Body of pancreas (tissue), 4 donors: ENCODE data around the gene SYNPO2.

ENCODE experiments used
- CTCF ChIP-seq, 7 experiments: fragments of 450-650 bp in 4 of 7; fragments of 200-600 bp in 3 of 7; sonication (generic) in 3 of 7; IDR thresholded peaks; one replicate each; pipeline ENCODE4 v1.5.1; 2016 to 2019; ENCODE audit warnings: antibody characterized with exemption in 7 of 7
- POLR2A ChIP-seq, 3 donors: fragments of 450-650 bp; IDR thresholded peaks; one replicate each; pipeline ENCODE4 v1.6.1; 2016; ENCODE audit warnings: antibody characterized with exemption in 3 of 3, mild to moderate bottlenecking in 2 of 3

- peak in 1 of 3 donors; percentile 6 for TF ChIP-seq POLR2A (IDR thresholded peaks at IDR 0.05)
- no peak for TF ChIP-seq CTCF (IDR thresholded peaks at IDR 0.05)
Observed at GRCh38 chr4:119026662-119027444, 138.2 kb downstream of the SYNPO2 start.
